ENCODE data around the gene MAPKBP1.

GRCh38 chr15:41820791-41821423 lies 46.6 kb downstream of the MAPKBP1 start:
- TF ChIP-seq, protein P1, sequence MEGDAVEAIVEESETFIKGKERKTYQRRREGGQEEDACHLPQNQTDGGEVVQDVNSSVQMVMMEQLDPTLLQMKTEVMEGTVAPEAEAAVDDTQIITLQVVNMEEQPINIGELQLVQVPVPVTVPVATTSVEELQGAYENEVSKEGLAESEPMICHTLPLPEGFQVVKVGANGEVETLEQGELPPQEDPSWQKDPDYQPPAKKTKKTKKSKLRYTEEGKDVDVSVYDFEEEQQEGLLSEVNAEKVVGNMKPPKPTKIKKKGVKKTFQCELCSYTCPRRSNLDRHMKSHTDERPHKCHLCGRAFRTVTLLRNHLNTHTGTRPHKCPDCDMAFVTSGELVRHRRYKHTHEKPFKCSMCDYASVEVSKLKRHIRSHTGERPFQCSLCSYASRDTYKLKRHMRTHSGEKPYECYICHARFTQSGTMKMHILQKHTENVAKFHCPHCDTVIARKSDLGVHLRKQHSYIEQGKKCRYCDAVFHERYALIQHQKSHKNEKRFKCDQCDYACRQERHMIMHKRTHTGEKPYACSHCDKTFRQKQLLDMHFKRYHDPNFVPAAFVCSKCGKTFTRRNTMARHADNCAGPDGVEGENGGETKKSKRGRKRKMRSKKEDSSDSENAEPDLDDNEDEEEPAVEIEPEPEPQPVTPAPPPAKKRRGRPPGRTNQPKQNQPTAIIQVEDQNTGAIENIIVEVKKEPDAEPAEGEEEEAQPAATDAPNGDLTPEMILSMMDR (IDR thresholded peaks at IDR 0.05): no peak
- TF ChIP-seq POLR2A (IDR thresholded peaks at IDR 0.05): no peak
